ENCODE results near the gene COL23A1. TPM values are rescaled to one million over a fixed set of nuclear protein-coding genes. Genes with fewer than 3 reads are reported as not detected.

COL23A1 gene
- total and polyA plus RNA-seq, 2 donors (not counting 1 experiment from before 2014, with no cell fraction given), result not detected

DNA sequence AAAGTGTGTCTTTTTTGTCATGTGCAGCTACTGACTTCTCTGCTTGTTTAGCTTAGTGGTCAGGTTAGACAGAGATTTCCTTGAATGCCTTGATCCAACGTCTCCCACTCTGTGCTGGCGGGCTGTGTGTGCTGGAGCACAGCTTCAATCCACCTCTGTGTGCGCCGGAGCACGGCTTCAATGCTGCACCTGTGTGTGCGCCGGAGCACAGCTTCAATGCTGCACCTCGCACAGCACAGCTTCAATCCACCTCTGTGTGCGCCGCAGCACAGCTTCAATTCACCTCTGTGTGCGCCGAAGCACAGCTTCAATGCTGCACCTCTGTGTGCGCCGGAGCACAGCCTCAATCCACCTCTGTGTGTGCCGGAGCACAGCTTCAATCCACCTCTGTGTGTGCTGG, 288.6 kb downstream of the COL23A1 start:
- Histone ChIP-seq H3K4me2 (ENCODE audit: extremely low read depth, insufficient read depth, low read length) (no peak overlapping the region), H4K20me1 (ENCODE audit: control insufficient read depth, extremely low read depth, insufficient read depth, low read length) (no peaks in the 10 kb centered on the region), H3K36me3 (ENCODE audit: control insufficient read depth, insufficient read depth, low read length) (no peaks in the 10 kb centered on the region), H3K27me3 (ENCODE audit: control insufficient read depth, insufficient read depth, low read length) (no peaks in the 10 kb centered on the region), H3K27ac (ENCODE audit: insufficient read depth, low read length) (no peak overlapping the region), H3K4me1 (ENCODE audit: control insufficient read depth, extremely low read depth, insufficient read depth, low read length) (no peaks in the 10 kb centered on the region), H3K79me2 (ENCODE audit: control insufficient read depth, insufficient read depth, low read length) (no peaks in the 10 kb centered on the region), H3K9ac (ENCODE audit: insufficient read depth, low read length) (no peak overlapping the region), H3K4me3 (replicated peaks in 1 of 4; ENCODE audit: control extremely low read depth in 1 of 4, insufficient read depth in 1 of 4, low read depth in 3 of 4, low read length in 4 of 4) (no peak overlapping the region), H3K9me3 (ENCODE audit: control insufficient read depth, insufficient read depth, low read depth, low read length) (no peaks in the 10 kb centered on the region), H2AFZ (ENCODE audit: low read length) (no peak overlapping the region)
- DNase-seq (ENCODE audit: low read depth in 2 of 2), result no peak
- TF ChIP-seq EZH2 (IDR thresholded peaks at IDR 0.05; ENCODE audit: low read length, missing control alignments), result no peak
- TF ChIP-seq, protein P1, sequence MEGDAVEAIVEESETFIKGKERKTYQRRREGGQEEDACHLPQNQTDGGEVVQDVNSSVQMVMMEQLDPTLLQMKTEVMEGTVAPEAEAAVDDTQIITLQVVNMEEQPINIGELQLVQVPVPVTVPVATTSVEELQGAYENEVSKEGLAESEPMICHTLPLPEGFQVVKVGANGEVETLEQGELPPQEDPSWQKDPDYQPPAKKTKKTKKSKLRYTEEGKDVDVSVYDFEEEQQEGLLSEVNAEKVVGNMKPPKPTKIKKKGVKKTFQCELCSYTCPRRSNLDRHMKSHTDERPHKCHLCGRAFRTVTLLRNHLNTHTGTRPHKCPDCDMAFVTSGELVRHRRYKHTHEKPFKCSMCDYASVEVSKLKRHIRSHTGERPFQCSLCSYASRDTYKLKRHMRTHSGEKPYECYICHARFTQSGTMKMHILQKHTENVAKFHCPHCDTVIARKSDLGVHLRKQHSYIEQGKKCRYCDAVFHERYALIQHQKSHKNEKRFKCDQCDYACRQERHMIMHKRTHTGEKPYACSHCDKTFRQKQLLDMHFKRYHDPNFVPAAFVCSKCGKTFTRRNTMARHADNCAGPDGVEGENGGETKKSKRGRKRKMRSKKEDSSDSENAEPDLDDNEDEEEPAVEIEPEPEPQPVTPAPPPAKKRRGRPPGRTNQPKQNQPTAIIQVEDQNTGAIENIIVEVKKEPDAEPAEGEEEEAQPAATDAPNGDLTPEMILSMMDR (conservative IDR thresholded peaks at IDR 0.05 in 1 of 2, IDR thresholded peaks at IDR 0.05 in 1 of 2; ENCODE audit: low read depth in 1 of 2, low read length in 2 of 2), result no peak

DNA sequence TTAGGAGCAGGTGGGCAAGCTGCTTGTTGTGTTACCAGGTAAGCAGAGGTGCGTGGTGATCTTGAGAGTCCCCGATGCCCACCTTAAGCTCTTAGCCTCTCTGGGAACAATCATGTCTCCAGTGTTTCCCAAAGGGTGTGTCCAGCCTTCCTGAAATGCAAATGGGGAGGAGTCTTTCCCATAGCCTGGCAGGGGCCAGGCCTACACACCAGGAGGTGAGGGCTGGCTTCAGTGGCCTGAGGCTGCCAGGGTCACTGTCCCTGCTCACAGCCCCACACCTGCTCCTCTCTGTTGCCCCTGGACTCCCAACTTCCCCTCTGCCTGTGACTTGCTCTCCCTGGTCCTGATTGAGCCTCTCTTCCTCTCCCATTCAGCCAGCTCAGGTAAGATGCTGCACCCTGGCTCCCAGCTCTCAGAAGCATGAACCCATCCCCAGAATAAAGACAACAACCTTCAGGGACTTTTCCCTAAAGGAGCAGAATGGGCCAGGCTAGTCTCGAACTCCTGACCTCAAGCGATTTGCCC, 291.8 kb downstream of the COL23A1 start:
- DNase-seq (ENCODE audit: low read depth in 2 of 2), result no peak
- H3K4me2 ChIP-seq (ENCODE audit: extremely low read depth, insufficient read depth, low read length), result no peak overlapping the region
- H3K27ac ChIP-seq (ENCODE audit: insufficient read depth, low read length), result no peak overlapping the region
- TF ChIP-seq, protein P1 (conservative IDR thresholded peaks at IDR 0.05 in 1 of 2, IDR thresholded peaks at IDR 0.05 in 1 of 2; ENCODE audit: low read depth in 1 of 2, low read length in 2 of 2), result no peak
- no peak for TF ChIP-seq EZH2 (IDR thresholded peaks at IDR 0.05; ENCODE audit: low read length, missing control alignments)
- no peaks in the 10 kb centered on the region for H4K20me1 ChIP-seq (ENCODE audit: control insufficient read depth, extremely low read depth, insufficient read depth, low read length)
- no peaks in the 10 kb centered on the region for H3K9me3 ChIP-seq (ENCODE audit: control insufficient read depth, insufficient read depth, low read depth, low read length)
- no peaks in the 10 kb centered on the region for H3K79me2 ChIP-seq (ENCODE audit: control insufficient read depth, insufficient read depth, low read length)
- no peak overlapping the region for H2AFZ ChIP-seq (ENCODE audit: low read length)
- no peaks in the 10 kb centered on the region for H3K36me3 ChIP-seq (ENCODE audit: control insufficient read depth, insufficient read depth, low read length)
- H3K27me3 ChIP-seq (ENCODE audit: control insufficient read depth, insufficient read depth, low read length), result no peaks in the 10 kb centered on the region
- no peak overlapping the region for H3K9ac ChIP-seq (ENCODE audit: insufficient read depth, low read length)
- H3K4me1 ChIP-seq (ENCODE audit: control insufficient read depth, extremely low read depth, insufficient read depth, low read length), result no peaks in the 10 kb centered on the region
- H3K4me3 ChIP-seq (replicated peaks in 1 of 4; ENCODE audit: control extremely low read depth in 1 of 4, insufficient read depth in 1 of 4, low read depth in 3 of 4, low read length in 4 of 4), result no peak overlapping the region

DNA sequence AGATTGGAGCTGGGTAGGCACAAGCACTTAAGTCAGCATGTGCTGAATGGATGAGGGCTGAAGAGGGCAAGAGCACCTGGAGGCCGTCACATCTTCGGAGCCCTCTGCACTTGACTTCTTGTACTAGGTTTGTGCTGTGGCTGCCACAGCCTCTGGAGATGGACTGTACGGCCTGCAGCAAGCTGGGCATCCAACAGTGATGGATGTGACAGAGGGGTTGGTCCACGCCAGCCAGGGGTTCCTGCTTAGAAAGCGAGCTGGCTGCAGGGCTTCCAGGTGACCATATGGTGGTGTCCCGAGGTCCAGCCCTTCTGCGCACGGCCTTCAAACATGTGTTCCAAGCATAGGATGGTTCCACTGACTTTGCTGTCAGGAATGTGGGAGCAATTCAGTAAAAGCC, 292.4 kb downstream of the COL23A1 start:
- H2AFZ ChIP-seq (ENCODE audit: low read length), result no peak overlapping the region
- H3K36me3 ChIP-seq (ENCODE audit: control insufficient read depth, insufficient read depth, low read length), result no peaks in the 10 kb centered on the region
- no peak overlapping the region for H3K4me3 ChIP-seq (replicated peaks in 1 of 4; ENCODE audit: control extremely low read depth in 1 of 4, insufficient read depth in 1 of 4, low read depth in 3 of 4, low read length in 4 of 4)
- TF ChIP-seq, protein P1 (conservative IDR thresholded peaks at IDR 0.05 in 1 of 2, IDR thresholded peaks at IDR 0.05 in 1 of 2; ENCODE audit: low read depth in 1 of 2, low read length in 2 of 2), result no peak
- TF ChIP-seq EZH2 (IDR thresholded peaks at IDR 0.05; ENCODE audit: low read length, missing control alignments), result no peak
- H3K27me3 ChIP-seq (ENCODE audit: control insufficient read depth, insufficient read depth, low read length), result no peaks in the 10 kb centered on the region
- no peaks in the 10 kb centered on the region for H3K9me3 ChIP-seq (ENCODE audit: control insufficient read depth, insufficient read depth, low read depth, low read length)
- no peak for DNase-seq (ENCODE audit: low read depth in 2 of 2)
- no peak overlapping the region for H3K27ac ChIP-seq (ENCODE audit: insufficient read depth, low read length)
- no peak overlapping the region for H3K9ac ChIP-seq (ENCODE audit: insufficient read depth, low read length)
- H4K20me1 ChIP-seq (ENCODE audit: control insufficient read depth, extremely low read depth, insufficient read depth, low read length), result no peaks in the 10 kb centered on the region
- H3K79me2 ChIP-seq (ENCODE audit: control insufficient read depth, insufficient read depth, low read length), result no peaks in the 10 kb centered on the region
- H3K4me1 ChIP-seq (ENCODE audit: control insufficient read depth, extremely low read depth, insufficient read depth, low read length), result no peaks in the 10 kb centered on the region
- H3K4me2 ChIP-seq (ENCODE audit: extremely low read depth, insufficient read depth, low read length), result no peak overlapping the region

Data from fibroblast of lung (primary cell).